Astrocyte (in vitro differentiated cells and primary cell): Measurements from ENCODE around the gene KRTAP3-2.

Source experiments
- EZH2 ChIP-seq: IDR thresholded peaks from 2 replicates; pipeline ENCODE4 v1.6.1; 2012; ENCODE audit warnings: mild to moderate bottlenecking, low read length, inconsistent platforms; ENCODE audit not compliant: insufficient read depth
- TF ChIP-seq, protein P1 (sequence below): IDR thresholded peaks from 2 replicates; pipeline ENCODE4 v1.5.1; 2011; ENCODE audit warnings: low read depth, mild to moderate bottlenecking, inconsistent platforms, low read length, moderate library complexity; ENCODE audit not compliant: insufficient read depth

DNA sequence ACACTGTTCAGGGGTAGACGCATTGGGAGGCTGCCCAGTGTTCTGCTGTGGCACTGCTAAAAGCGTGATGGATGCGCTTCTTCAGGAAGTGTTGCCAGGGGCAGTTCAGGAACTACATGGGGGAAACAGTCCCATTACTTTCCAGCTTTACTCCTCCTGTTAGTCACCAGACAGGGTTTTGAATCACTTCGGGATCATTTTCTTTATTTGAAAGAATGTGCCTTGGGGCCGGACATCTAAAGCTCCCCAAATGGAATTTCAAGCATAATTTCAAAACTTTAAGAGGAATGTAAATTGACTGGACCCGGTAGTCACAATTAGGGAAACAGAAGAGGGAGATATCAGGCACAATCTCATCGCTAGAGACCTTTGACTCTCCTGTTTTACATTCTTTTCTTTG, 48.7 kb upstream of the KRTAP3-2 start:
- TF ChIP-seq EZH2: no peak
- TF ChIP-seq, protein P1, sequence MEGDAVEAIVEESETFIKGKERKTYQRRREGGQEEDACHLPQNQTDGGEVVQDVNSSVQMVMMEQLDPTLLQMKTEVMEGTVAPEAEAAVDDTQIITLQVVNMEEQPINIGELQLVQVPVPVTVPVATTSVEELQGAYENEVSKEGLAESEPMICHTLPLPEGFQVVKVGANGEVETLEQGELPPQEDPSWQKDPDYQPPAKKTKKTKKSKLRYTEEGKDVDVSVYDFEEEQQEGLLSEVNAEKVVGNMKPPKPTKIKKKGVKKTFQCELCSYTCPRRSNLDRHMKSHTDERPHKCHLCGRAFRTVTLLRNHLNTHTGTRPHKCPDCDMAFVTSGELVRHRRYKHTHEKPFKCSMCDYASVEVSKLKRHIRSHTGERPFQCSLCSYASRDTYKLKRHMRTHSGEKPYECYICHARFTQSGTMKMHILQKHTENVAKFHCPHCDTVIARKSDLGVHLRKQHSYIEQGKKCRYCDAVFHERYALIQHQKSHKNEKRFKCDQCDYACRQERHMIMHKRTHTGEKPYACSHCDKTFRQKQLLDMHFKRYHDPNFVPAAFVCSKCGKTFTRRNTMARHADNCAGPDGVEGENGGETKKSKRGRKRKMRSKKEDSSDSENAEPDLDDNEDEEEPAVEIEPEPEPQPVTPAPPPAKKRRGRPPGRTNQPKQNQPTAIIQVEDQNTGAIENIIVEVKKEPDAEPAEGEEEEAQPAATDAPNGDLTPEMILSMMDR: no peak
